Measurements from ENCODE around the gene PIP5K1C.

- TF ChIP-seq CTCF (IDR thresholded peaks at IDR 0.05) (no peak), POLR2AphosphoS5 (IDR thresholded peaks at IDR 0.05) (no peak), POLR2A (IDR thresholded peaks at IDR 0.05; ENCODE audit: low read depth) (no peak)
Measured at GRCh38 chr19:3725640-3726310, 25.5 kb upstream of the PIP5K1C start.
